SW 1271 (cell line): ENCODE results near the gene CRYGN.

ENCODE experiments used
- DNase-seq, 2 experiments: peaks; one replicate each; lab custom pipeline; 2025; lab: John Stamatoyannopoulos, UW

CRYGN gene

DNA sequence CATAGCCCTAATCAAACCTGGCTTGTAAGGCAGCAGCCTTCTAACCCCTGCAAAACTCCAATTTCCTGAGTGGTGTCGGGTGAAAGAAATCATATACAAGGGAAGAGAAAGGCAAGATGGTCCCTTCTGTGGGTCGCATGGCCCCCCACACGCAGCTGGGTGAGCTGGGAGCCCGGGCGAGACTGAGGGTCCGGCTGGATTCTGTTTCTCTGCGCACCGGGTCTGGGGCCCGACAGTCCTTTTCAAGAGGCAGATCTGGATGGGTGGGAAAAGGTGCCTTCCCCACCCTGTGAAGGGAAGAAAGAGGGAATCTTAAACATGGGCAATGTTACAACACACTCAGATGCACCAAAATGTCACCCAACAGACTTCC is 48.6 kb downstream of the CRYGN start:
- no peak for DNase-seq

DNA sequence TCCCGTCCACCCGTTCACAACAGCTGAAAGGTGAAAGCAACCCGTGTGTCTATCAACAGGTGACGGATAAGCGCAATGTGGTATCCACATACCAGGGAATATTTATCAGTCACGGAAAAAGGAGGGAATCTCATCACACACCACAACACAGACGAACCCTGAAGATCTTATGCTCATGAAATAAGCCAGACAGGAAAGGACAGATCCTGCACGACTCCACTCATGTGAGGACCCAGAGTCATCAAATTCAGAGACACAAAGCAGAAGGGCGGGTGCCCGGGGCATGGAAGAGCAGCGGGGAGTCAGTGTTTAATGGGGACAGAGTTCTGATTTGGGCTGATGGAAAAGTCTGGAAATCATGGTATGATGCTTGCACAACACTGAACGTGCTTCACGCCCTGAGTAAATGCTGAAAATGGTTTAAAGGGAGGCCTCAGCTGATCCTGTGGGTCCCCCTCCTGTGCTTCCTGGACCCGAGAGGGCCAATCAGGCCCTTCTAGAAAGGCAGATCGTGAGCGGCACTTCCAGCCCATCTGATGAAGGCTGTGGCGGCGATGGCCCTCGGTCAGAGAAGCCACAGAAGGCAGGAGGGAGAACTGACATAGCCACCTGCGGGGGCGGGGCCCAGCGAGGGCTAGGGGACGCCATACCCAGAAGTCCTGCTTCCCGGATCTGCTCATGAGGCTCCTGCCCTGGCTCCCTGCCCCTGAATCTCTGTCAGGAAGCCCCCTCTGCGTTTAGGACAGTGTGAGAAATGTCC is 49.2 kb downstream of the CRYGN start:
- DNase-seq: no peak

DNA sequence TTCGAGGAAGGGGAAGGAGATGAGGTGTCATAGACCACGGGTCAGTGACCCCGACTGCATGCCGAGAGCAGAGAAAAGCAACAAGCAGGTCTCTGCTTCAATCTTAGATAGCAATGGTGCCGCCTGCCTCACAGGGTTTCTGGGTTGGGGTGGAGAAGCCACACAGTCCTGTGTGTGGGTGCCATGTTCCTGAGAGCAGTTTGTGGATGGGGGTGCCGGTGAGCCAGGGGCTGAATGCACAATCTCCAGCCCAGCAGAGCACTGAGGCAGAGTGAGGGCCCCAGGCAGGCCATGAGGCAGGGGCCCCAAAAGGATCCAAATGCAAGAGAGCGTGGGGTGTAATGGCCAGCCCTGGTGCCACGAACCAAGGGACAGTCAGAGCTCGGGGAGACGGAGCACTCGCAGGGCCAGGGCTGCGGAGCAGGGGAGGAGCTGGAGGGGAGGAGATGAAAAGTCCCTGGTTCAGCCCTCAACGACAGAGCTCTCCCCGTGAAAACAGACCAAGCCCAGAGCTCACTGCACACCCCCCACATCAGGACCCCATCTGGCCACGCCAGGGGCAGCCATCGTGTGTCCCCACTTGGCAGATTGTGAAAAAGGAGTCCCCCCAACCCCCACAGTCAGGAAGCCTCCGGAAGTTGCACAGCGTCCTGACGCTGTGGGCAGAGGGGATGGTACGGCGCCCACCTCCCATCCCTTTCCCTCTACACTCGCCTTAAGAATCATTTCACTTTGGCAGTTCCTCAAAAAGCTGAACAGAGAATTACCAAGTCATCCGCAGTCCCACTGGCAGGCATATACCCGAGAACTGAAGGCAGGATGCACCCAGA is 50.0 kb downstream of the CRYGN start:
- DNase-seq: no peak

DNA sequence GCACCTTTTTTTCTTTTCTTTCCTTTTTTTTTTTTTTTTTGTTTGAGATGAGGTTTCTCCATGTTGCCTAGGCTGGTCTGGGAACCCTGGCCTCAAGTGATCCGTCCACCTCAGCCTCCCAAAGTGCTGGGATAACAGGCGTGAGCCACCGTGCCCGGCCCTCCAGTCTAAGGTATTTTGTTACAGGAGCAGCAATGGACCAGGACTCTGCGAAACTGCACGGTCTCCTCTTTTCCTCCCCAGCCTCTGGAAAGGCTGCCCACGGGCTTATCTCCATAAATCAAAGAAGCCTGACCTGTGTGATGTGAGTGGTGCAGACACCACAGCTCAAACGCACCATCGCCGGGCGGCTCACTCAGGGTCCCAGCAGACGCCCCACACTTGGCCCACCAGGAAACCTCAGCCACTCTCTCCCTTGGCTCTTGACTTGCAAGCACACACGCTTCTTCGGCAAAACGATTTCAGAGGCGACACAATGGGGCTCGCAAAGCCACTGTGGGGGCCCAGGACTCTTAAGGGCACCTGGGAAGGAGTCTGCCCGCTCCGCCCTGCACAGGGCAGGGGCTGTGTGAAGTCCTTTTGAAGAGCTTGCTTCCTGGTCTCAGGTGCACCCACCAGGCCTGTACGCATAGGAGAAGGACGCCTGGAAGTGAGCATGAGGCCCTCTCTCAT is 50.7 kb downstream of the CRYGN start:
- no peak for DNase-seq

DNA sequence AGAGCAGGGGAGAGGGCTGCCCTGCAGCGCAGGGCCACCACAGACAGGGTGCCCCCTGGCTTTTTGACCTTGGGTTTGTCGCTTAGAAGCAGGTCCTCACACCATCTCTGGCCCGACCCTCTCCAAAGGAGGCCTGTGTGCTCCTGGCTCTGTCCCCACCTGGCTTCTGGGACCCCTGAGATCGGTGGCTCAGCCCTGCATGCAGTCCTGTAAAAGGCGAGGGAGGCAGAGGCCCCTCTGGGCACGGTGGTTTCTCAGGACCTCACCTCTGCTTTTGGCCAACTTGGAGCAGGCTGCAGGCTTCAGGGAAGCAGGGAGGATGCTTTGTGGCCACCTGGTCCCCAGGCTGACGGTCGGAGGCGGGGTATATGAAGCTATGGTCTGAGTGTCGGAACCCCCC is 51.5 kb downstream of the CRYGN start:
- no peak for DNase-seq

DNA sequence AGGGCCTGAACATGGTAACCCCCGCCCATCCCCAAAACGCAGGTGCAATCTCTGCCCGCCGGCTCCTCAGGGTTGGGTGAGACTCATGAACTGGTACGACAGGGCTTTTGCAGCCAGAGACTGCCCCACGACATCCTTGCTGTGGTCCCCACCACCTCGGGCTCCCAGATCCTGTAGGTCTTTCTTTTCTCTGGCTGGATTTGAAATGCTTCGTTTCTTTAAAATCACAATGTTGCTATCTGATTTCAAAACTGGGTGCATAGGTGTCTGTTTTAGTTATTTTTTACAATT is 52.0 kb downstream of the CRYGN start:
- no peak for DNase-seq

DNA sequence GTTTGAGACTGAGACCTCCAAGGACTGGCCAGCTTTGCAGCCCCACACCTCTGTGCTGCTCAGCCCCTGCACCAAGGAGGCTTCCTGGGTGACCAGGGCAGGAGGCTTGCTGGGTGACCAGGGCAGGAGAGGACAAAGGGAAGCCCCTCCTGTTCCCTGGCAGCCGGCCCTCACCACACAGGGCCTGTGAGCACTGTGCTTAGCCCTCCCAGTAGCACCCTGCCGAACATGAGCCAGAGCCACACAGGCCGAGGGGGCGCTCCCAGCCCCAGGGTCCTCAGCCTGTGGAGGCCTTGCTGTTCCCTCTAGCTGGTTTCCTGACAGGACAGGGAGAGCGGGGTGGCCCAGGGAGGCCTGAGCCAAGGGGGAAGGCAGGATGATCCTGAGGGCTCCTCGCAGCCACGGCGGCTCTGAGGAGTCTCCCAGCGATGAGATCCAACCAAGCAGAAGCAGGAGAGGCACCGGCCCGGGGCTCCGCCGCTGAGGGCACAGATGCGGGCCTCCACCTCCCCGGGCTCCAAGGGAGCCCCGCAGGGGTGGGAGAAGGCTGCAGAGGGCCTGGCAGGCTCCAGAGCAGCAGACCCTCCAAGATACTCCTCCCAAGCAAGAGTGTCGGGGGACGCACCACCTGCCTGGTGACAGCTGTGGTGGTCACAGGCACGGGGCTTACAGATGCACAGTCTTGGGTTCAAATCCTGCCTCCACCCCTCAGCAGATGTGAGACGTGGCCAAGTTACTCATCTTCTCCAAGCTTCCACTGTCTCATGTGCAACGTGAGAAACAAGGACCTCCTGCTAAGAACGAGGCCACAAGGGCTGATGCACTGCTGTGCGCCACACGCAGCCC is 52.6 kb downstream of the CRYGN start:
- DNase-seq: no peak

DNA sequence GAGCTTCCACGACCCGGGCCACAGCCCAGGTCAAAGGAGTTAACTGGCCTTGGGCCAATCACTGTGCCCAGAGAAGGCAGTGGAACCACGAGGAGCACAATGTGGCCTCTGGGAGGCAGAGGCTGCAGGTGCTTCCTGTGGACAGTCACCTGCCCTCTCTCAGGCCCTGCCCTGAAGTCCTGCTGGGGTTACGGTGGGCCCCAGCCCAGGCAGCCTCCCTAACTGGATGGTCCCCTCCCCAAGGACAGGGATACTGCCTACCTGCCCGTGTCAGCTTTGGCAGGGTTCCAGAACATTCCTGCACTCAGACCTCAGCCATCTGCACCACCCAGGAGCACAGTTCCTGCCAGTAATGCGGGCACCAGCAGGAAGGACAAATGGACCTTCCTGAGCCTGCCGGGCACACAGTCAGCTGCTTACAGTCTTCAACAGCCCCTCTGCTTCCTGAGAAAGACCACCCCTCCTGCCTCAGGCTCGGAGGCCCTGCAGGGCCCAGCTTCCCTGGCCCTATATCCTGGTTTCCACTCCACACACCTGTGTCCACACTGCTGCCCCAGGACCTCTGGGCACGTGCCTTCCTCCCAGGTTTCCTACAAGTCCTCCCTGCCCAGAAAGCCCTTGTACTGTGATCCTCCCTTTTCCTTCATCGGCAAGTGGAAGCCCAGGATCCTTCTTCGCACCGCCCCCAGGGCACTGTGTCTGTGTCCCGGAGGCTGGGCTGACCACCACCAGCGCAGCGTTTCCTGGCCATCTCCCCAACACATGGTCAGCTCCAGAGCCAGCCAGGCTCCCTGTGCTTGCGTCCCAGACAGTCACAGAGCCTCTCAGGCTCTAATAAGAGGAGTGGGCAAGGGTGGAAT is 53.4 kb downstream of the CRYGN start:
- no peak for DNase-seq

DNA sequence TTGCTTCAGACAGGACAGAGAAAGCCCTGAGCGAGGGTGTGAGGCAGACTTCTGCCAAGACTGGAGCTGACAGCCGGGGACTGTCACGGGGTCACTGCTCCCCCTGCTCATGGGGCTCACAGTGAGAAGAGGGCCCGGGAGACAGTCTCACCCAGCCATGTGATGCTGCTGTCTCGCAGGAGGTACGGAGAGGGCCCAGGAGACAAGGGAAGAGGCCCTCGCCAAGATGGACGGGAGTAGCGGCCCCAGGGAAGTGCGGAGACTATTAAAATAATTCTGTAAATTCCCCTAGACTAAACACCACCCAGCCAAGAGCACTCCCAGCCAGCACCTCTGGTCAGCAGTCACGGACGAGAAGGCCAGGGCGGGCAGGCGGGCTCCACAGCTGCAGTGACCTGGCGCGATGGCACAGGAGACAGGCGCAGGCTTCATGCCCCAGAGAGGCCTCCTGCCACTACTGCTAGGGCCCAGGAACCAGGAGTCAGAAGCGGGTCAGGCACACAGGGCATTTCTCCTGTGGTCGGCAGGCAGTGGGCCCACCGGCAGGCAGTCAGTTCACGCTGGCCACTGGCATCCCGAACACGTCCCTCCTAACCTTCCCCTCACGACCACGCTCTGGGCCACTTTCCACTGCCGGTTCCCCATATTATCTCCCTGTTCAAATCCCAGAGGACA is 54.2 kb downstream of the CRYGN start:
- no peak for DNase-seq

DNA sequence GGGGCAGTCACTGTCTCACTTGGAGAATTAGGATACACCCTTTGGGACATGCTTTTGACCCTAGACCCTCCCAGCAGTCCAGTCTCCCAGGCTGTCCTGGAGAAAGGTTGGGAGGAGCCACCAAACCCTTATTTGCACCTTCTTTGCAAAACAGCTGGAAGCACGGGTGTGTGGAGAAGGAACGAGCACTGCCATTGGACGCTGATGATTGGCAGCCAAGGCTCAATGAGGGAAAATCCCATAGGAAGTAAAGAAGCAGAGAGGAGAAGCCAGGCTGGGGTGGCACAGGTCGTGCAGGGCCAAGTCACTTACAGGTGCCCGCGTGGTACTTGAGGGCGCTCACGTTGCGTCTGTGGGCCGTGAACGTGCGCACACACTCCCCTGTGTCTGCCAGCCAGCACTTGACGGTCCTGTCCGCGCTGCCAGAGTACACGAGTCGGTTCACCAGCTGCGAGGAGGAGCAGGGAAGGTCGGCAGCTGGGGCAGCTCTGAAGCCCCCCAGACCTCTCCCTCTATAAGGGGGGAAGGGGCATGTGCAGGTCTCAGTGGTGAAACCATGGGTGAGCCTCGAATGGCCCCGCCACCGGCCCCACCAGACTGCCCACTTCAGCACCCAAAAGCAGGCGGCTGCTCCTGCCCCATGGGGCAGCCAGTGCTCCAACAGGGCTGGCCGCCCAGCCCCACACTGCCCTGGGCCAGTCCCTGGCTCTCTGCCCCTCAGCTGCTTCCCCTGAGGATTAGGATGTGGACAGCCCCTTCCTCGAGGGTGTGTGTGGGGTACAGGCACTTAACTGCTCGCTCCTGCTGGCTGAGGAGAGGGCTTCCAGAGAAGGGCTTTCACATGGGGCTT is 54.9 kb downstream of the CRYGN start:
- no peak for DNase-seq

DNA sequence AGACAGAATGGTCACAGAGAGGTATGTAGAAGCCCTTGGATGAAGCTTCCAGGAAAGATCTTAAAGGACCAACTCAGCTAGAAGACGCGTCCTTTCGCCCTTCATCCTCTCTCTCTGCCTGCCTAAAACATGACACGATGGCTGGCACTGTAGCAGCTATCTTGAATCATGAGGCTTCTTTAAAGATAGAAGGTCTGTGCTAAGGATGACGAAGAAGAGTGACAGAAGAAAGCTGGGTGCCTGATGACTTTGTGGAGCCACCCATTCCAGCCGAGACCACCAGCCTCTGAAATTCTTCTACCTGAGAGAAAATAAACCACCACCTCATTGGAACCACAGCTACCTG is 55.6 kb downstream of the CRYGN start:
- no peak for DNase-seq

DNA sequence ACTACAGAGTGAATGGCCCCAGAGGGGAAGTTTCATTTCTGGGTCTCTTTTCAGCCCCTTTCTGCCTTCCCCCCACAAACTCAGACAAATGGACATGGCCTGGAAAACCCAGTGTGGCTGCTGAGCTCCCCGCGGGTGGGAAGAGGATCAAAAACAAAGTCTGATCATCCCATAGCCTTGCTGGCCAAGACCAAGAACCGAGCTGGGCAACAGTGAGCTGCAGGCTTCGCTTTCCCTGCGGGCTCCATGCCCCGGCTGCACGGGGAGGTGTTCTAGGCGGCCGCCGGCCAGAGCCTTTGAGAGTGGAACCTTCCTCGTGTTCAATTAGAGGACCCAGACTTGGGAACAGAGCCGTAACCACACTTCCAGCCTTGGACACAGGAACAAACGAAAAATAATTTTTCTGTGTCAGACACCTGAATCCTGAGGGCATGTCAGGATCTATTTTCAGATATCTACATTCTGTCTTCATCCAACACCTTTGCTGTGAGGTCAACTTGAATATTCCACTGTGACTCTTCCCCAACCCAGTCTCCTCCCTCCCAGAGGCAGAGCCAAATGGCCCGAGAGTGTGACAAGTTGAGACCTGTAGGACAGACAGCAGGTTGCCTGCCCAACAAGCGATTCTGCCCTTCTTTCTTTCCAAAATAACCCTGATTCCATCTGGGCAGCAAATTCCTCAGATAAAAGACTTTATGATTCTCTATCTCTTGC is 56.1 kb downstream of the CRYGN start:
- no peak for DNase-seq

DNA sequence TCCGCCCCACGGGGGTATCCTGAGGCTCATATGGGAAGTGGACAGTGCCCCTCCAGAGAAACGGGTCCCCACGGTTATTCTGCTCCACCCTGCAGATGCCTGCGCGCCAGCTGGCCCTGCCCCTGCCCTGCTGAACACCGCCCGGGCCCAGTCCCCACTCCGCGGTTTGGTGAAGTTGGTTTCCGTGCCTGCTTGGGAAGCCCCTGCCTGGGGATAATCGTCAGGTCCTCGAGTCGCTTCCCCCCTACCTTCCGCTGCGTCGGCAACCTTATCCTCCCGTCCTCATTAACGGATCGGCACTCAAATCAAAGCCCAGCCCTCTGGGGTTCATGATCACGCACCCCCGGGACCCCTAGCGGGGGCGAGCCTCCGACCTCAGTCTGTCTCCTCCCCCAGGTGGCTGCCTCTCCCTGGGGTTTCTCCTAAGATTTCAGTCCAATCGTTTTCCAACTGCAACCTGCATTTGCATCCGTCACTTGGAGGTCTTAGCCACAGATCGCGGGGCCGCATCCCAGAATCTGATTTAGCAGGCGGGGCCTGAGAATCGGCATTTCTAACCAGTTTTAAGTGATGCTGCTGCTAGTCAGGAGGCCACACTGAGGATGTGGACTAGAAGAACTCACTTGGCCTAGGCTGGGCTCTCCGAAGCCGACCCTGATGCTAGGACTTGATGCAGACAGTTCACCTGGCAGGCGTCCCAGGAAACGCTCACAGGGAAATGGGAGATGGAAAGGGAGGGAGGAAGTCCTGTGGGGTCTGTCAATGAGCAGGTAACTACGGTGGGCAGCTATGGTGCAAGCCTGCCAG is 57.7 kb downstream of the CRYGN start:
- DNase-seq: no peak

DNA sequence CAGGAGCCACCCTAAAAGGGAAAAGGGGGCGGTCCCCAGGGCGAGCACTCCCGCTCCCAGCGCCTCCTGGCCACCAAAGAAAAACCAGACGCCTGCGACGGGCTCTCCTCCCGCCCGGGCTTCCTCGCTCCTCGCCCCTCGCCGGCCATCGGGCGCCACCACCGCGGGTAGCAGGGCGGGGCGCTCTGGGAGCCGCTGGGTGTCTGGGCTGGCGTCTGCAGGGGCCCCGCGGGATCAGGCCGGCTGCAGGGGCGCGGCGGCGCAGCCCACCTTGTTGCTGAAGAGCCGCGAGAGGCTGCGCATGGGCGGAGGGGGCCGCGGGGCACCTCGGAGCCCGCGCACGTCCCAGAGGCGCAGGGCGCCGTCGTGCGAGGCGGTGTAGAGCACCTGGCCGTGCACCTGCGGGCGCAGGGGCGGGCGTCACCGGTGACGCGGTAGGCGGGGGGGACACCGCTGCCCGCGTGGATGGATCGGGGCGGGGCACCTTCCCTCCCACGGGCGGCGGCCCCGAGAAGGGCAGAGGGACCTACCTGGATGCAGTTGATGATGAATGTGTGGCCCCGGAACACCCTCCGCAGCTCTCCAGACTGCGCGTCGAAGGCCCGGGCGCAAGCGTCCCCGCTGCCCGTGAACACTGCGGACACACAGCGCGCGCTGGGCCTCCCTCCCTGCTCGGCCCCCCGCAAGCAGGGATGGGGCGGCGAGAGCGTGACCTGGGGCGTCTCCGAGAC is 58.4 kb downstream of the CRYGN start:
- DNase-seq: no peak

DNA sequence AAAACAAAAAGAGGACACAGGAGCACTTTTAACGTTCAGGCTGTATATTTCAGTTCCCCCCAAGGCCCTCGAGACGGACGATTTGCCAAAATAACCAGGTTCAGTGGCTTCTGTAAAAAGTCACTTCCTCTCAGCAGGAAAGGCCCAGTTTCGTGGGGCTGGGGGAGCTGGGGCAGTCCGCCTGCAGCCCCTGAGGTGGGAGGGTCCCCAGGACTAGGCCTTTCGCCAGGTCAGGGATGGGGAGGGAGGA is 58.9 kb downstream of the CRYGN start:
- DNase-seq: no peak

DNA sequence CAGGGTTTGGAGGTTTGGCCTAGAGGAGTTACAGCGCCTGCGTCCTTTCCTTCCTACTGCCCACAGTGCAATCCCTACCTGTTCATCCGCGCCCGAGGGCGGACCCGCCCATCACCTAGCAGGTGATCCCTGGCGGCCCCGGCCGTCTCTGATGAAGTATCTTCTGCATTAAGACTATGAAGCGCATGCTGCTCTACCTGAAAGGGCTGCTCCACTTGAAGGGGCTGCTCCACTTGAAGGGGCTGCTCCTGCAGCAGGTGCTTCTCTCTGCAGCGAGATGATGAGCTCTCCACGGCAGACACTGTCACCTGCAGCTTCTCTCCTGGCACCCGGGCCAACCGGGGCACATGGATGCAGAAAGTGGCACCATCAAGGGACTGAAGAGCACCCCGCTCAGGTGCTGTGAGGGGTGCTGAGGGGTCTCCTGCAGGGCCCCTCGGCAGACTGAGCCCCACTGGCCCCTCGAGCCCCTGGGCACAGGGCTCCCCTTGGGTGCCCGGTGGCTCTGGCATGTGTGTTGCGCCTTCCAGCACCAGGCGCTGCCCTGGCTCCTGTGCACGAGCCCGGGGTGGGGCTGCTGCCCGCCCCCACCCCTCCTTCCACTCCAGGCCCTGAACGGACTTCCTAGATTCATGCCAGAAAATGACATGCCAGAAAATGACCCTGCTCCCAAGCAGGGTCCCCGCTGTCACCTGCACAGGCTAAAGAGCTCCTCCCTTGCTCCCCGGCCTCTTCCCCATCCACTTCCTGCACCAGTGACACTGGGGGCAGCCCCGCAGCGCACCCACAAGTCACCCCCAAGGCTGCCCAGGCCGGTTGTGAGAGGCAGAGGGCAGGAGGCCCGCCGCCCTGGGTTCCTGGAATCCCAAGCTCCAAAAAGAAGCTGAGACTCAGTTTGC is 59.5 kb downstream of the CRYGN start:
- no peak for DNase-seq
